SH-SY5Y (cell line): ENCODE measurements around the gene RPA1.

Source experiments
- GATA2 ChIP-seq: IDR thresholded peaks from 2 replicates; pipeline ENCODE4 v1.6.1; 2011; ENCODE audit warnings: mild to moderate bottlenecking, low read depth, low read length
- GATA3 ChIP-seq: IDR thresholded peaks from 2 replicates; pipeline ENCODE4 v1.6.1; 2011; ENCODE audit warnings: low read depth, mild to moderate bottlenecking, low read length, moderate library complexity

- no peak for TF ChIP-seq GATA2
- no peak for TF ChIP-seq GATA3
Measured at GRCh38 chr17:1797323-1797722, 32.5 kb upstream of the RPA1 start.
